Measurements from ENCODE around the gene PSMA7.

Gene PSMA7

DNA sequence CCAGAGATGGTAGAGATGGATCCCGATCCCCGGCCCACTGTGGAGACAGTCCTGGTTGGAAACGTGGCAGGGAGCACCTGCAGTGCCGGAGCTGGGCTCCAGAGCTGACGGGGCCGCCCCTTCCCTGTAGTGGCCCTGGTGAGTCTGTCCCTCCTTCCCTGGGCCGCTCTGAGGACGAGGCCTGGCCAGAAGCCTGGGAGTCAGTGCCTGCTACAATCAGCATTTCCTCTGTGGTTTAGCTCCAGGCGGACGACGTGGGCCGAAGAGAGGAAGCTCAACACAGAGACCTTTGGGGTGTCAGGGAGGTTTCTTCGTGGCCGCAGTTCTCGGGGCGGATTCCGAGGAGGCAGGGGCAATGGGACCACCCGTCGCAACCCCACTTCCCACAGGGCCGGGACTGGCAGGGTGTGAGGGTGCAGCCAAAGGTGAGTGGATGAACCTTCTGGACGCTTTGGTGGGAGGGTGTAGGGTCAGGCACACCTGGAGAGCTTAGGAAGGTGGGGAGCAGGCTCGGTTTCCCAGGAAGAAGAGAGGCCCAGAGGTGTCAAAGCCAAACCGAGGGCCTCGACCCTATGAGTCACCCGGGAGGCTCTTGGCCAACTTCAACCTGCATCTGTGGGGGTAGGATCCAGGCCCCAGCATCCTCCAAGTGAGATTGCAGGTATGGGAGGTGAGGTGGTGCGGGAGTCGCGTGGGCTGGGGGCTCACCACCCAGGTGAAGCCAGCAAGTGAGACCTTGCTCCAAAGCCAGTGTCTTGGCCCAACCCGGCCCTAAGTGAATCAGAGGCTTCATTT is 9.9 kb downstream of the PSMA7 start:
- no peak for TF ChIP-seq ZFX (IDR thresholded peaks at IDR 0.05)
- TF ChIP-seq, protein P1, sequence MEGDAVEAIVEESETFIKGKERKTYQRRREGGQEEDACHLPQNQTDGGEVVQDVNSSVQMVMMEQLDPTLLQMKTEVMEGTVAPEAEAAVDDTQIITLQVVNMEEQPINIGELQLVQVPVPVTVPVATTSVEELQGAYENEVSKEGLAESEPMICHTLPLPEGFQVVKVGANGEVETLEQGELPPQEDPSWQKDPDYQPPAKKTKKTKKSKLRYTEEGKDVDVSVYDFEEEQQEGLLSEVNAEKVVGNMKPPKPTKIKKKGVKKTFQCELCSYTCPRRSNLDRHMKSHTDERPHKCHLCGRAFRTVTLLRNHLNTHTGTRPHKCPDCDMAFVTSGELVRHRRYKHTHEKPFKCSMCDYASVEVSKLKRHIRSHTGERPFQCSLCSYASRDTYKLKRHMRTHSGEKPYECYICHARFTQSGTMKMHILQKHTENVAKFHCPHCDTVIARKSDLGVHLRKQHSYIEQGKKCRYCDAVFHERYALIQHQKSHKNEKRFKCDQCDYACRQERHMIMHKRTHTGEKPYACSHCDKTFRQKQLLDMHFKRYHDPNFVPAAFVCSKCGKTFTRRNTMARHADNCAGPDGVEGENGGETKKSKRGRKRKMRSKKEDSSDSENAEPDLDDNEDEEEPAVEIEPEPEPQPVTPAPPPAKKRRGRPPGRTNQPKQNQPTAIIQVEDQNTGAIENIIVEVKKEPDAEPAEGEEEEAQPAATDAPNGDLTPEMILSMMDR (conservative IDR thresholded peaks at IDR 0.05), result no peak
- no peak overlapping the region for H3K27ac ChIP-seq

DNA sequence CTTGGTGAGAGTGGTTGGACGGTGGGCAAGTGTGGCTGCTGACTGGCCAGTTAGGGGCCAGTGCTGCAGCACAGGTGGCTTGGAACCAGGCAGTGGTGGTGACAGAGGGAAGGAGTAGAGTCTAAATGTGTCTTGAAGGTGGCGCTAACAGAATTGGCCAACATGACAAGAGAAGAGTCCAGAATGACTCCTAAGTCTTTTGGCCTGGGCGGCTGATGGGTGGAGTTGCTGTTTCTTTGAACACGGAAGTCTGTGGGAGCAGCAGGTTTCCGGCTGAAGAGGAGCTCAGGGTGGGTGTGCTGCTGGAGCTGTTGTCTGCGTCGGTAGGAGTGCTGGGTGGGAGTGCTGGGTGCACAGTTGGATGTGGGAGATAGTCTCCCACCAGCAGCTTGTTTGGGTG is 10.8 kb downstream of the PSMA7 start:
- H3K27ac ChIP-seq, result no peak overlapping the region
- TF ChIP-seq, protein P1 (conservative IDR thresholded peaks at IDR 0.05), result no peak
- no peak for TF ChIP-seq ZFX (IDR thresholded peaks at IDR 0.05)

DNA sequence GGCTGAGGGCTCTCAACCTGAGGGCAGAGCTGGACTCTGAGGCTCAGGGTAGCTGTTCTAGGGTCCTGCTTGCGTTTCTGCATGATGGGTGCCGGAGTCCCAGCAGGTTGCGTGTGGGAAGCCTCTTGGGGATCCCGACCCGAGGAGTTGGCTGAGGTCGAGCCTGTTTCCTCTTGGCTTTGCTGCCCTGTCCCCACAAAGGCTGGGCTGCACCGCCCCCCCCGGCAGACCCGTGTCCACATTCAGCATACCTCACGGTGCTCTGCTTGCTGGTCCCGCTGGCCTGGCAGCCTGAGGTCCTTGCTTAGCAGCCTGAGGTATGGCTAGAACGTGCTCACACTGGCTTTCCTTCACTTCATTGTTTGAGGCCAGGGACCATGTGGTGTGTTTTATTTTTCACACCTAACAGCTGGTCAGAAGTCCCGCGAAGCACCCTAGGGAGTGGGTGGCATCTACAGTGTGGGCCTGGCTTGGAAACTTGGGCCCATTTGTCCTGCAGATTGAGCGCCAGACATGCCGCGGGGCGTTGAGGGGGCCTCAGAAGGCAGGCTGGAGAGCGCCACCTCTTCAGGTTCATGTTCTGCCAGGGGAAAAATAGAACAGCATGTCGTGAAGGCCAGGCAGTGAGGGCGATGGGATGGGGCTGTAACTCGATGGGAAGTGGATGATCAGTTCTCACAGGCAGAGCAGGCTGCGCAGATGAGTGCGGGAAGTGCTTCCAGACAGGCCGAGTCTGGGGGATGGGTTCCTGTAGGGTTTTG is 11.5 kb downstream of the PSMA7 start:
- TF ChIP-seq, protein P1 (conservative IDR thresholded peaks at IDR 0.05), result no peak
- no peak for TF ChIP-seq ZFX (IDR thresholded peaks at IDR 0.05)
- H3K27ac ChIP-seq, result no peak overlapping the region

DNA sequence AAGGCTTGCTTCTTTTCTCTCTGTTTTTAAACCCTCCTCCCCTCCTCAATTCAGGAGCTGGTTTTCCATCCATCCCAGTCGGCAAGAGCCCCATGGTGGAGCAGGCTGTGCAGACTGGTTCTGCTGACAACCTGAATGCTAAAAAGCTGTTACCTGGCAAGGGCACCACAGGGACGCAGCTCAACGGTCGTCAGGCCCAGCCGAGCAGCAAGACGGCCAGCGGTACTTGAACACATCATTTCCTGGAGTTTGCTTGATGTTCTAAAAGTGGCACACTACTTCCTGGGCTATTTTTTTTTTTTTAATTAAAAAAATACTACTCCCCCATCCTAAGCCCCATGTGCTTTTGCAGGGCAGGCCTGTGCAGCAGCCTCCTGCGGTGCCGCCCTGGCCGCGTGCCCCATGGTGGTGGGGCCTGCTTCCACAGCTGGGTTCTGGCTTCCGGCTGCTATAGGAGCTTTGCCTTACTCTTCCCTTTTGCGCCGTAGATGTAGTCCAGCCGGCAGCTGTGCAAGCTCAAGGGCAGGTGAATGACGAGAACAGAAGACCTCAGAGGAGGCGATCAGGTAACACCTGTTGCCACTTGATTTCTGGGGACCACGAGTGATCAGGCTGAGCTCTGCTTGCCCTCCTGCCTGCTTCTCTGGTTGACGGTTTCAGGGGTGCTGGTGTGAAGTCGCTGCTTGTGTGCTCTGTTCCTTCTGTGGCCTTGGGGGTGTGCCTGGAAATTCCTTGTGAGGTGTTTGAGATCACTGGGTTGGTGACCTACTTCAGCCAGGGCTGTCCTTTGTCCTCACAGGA is 13.3 kb downstream of the PSMA7 start:
- H3K27ac ChIP-seq, result no peak overlapping the region
- TF ChIP-seq, protein P1 (conservative IDR thresholded peaks at IDR 0.05), result no peak
- TF ChIP-seq ZFX (IDR thresholded peaks at IDR 0.05), result no peak

DNA sequence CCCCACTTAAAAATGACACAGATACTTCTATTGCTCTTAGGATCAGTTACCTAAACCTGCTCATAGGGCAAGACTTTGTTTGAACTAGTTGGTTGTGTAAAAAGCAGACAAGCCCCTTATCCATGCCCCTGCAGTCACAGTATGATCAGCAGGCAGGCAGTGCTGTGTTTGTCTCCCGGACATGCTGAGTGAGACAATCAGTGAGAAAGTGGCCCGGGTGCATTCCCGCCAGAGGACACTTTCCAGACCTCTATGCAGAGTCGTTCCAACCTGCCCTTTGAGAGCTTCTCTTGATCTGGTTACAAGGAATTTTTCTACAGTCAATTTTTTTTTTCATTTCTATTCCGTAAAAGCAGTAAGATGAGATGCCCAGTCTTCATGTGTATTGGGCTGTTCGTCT is 14.7 kb downstream of the PSMA7 start:
- TF ChIP-seq, protein P1 (conservative IDR thresholded peaks at IDR 0.05), result no peak
- TF ChIP-seq ZFX (IDR thresholded peaks at IDR 0.05), result no peak
- no peak overlapping the region for H3K27ac ChIP-seq

DNA sequence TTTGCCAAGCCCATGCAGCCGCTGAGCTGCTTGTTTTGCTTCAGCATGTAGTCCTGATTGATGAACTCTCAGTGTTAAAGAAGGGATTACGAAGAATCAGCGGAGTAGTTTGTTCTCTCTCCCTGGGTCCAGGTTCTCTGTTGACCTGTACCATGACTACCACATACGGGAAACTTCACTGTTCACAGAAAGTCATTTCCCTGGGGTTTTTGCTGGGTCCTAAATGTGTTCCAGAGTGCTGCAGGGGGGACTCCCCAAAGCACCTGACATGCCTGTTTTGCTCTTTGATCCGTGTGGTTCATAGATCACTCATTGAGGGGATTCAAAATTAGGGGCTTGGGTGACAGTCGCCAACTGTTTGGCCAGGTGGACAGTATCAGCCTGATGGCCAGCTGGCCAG is 15.4 kb downstream of the PSMA7 start:
- TF ChIP-seq ZFX (IDR thresholded peaks at IDR 0.05), result no peak
- TF ChIP-seq, protein P1 (conservative IDR thresholded peaks at IDR 0.05), result no peak

More for the DNA sequence above, 15.4 kb downstream of the PSMA7 start:
- H3K27ac ChIP-seq, result no peak overlapping the region
